GM19025 (cell line): ENCODE measurements around the gene APLN.

ENCODE experiments used
- ATAC-seq: cut with Tn5 transposase; IDR thresholded peaks from one replicate; pipeline ENCODE4 v1.9.1; 2021; ENCODE audit warnings: mild to moderate bottlenecking, low read depth, moderate library complexity; ENCODE audit not compliant: unreplicated experiment

Gene APLN

DNA sequence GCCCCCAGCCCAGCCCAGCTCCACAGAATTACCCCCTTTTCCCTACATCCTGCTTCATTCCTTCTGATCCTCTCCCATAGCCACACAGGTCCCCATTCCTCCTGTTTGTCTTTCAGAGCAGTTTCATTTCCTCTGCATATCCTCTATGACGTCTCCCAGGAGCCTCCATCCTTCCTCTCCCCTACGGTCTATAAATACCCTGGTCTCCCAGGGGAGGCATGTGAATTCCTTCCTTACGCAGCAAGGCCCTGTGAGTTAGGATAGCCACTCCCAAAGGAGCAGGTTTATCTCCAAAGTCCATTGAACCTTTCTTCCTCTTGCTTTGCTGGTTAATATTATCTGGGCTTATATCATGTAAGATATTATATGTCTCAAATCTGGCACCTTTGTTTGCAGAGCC, 8.4 kb upstream of the APLN start:
- no peak for ATAC-seq

DNA sequence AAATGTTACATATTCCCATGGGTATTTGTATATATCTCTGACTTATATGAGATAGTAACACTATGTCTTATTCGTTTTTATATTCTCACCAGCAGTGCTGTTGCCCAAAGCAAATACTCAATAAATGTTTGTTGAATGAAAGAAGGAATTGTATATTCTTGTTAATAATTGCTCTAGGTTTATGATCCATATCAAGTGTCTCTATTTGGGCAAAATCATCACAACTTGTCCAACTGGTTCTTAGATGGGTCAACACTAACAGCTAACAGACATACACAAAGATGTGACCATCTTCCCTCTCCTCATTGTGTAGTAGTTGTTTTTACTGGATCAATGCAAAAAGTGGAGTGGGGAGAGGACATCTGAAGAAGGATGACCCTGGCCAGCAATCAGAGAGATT, 6.6 kb upstream of the APLN start:
- no peak for ATAC-seq

GRCh38 chrX:129659861-129660260, 5.1 kb upstream of the APLN start:
- ATAC-seq = no peak

- no peak for ATAC-seq
Observed at GRCh38 chrX:129659141-129659540, 4.4 kb upstream of the APLN start.

DNA sequence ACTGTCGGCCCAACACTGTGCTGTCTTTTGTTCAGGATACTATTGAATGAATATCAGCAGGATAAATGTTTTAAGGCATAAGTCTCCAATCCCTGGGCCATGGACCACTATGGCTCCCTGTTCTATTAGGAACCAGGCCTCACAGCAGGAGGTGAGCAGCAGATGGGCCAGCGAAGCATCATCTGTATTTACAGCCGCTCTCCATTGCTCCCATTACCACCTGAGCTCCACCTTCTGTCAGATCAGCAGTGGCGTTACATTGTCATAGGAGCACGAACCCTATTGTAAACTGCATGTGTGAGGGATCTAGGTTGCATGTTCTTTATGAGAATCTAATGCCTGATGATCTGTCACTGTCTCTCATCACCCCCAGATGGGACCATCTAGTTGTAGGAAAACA, 3.7 kb upstream of the APLN start:
- ATAC-seq = no peak

GRCh38 chrX:129655547-129656249, 942 bp upstream of the APLN start:
- ATAC-seq = no peak

DNA sequence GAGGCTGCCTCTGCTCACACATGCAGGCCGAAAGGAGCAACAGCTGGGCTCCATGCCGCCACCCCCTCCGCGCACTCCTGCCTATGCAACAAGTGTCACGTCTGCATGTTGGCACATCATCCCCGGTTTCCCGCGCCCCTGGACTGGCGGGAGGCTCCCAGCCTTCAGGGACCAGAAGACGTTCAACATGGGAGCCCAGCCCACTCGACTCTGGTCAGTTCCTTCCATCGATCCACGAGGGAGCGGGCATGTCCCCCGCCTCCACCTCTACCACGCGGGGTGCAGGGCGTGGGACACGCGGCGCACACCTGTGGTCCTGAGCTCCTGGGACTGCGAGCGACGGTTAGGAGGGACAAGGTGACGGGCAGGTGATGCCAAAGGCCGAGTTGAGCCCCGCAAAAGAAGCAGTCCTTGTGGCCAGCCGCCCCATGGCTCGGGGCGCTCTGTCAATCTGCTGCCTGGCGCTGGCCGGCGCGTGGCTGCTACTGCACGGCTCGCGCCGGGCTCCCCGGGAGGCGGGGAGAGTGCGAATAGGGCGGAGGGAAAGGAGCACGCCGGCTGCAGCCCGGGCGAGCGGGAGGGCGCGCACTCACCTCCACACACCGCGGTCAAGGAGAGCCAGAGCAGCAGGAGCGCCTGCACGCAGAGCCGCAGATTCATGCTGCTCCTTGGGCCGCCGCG, 645 bp downstream of the APLN start:
- ATAC-seq = peak; percentile 45

- ATAC-seq = no peak
Observed at GRCh38 chrX:129653181-129653970, 1.4 kb downstream of the APLN start.

DNA sequence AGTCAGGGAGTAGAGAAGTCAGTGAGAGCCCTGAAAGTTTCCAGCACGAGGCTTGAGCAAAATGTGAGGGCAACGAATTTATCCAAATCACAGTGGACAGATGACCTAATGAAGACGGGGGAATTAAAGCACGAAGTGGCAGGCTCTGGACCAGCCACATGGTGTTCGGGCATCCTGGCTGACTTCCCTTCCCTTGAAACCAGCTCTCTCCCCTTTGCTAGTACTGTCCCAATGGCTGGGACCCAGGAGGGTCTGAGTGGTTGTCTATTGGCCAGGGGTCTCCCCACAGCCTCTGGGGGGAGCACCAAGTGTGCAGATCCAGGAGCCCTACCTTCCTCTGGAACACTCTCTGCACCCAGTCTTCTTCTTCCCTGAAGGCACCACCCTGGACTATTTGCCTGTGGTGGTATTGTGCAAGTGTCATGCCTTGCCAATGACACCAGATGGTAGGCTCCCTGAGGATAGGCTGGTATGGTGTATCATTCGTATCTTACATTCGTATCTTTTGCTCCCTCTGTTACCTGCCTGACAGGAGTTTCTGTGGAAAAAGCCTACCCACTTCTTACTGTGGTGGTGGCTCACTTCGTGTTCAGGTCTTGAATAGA, 2.1 kb downstream of the APLN start:
- ATAC-seq = no peak

- ATAC-seq = no peak
Observed at GRCh38 chrX:129651756-129652564, 2.8 kb downstream of the APLN start.

DNA sequence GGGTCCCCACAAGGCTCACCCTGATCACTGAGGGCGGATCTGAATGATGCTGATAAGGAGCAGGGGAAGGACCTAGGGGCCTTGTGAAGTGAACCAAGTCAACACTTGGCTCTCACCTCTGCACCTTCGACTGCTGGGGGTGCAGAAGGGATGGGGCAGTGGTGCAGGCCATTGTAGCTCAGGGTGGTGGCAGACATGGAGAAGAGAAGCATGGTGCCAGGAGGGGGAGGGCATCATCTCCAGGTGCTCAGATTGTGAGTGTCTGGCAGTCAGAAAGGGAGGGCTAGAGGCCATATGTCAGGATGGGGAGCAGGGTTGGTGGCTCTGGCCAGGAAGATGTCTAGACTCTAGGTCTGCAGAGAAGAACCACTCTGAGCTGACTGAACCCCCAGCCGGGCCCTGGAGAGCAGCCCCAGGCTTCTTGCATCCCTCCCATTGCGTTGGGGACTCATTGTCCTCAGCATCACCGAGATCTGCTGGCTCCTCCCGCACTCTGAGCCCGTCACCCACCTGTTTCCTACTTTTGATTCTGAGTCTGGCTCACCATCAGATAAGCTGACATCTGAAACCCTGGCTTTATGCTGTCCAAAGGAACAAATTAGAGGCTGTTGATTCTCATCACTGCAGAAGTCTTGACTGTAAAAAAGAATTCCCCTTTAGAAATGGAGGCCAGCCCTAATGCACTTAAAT, 3.8 kb downstream of the APLN start:
- ATAC-seq = no peak

DNA sequence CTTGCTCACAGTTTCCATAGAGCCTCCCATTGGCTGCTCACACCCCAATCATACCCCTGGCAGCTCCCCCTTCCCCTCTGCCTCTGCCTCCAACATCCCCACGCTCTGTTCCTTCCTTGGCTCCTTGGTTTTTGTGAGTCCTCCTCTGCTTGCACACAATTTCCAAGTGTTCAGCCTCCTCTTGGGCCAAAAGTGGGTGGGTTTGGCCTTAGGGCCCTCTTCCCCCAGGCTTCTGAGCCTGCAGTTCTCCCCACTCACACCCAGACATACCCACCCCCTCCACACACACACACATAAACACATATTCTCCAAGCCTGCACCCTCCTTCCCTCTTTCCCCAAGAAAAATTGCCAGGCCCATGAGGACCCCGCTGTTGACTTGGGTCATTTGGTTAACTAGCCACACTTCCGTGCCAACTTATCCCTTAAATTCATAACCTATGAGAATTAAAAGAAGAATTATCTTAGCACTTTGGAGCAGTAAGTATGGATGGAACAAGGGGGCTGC, 4.5 kb downstream of the APLN start:
- ATAC-seq = no peak

GRCh38 chrX:129649268-129650182, 5.2 kb downstream of the APLN start:
- ATAC-seq = no peak

GRCh38 chrX:129648514-129649267, 6.1 kb downstream of the APLN start:
- ATAC-seq = no peak

DNA sequence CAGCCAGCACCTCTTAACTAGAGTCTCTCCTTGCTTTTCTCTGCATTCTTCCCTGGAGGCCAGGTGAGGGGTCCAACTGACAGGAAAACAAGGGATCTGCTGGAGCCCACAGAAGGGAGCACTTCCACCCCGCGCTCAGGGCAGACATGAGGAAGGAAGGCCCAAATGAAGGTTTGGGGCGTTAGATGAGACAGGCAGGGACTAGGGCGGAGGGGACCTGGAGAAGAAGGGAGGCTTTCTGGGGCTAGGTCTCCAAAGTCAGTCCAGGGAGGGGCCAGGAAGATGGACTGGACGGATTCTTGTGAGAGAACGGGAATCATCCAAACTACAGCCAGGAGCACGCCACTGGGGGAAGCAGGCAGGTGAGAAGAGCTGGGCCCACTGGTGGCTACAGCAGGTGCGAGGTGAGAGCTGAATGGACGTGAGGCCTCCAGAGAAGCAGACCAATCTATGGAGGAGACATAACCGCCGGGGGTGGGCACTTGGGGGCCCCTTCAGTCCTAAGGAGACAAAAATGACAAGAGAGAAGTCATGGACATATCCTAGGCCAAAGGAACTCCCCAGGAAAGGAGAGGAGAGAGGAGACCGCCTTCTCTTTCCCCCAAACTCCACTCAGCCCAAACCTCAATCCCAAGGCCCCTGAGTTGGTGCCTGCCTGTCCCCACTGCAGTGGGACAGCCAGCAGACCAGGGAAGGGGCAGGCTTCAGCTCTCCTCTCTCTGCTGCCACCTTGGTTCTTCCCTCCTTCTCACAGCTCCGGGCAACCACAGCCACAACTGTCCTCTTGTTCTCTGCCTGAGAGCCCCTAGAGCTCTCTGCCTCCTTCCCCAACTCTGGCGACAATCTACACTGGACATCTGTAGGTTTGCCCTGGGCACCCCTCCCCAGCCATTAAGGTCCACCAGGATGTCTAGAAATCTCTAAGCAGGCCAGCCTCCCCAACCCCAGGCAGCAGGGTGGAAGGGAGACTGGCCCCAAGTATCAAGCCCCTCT, 7.0 kb downstream of the APLN start:
- ATAC-seq = no peak

DNA sequence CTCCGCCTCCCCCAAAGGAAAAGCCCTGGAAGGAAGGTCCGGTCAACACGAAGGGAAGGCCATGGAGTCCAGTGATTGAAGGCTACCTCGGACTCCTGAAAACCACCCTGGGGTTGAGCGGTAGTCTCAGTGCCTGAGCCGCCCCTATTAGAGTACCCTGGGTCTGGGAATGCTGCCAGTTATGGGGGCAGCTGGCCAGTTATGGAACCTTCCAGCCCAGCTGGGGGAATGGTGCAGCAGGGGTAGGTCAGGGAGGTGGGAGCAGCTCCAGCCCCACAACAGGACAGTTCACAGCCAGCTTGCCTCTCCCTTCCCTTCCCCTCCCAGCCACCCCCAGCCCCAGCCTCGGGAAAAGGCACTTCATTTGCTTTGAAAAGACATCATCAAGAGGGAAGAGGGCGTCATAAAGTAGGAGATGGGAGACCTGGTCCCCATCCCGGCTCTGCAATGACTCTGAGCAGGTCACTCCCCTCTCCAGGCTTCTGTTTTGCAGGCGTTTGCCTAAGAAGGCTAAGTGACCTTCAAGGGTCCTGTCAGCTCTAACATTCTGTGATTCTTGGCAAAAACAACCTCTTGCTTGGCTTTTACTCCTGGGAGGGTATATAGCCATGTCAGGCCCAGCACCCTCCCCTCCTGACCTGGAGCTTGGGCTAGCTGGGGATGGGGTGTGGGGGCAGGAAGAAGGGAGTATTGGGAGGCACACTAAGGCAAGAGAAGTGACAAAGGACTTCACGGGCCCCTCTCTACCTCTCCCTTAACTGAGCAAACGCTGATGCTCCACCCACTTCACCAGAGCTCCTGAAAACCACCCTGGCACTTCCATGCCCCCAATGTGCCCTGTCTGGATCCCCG, 8.0 kb downstream of the APLN start:
- ATAC-seq = no peak
